ENCODE data around the gene RANBP1. TPM values are rescaled to one million over a fixed set of nuclear protein-coding genes. Genes with fewer than 3 reads are reported as not detected.

Gene RANBP1
- polyA plus RNA-seq, 1 experiment: 166 TPM

DNA sequence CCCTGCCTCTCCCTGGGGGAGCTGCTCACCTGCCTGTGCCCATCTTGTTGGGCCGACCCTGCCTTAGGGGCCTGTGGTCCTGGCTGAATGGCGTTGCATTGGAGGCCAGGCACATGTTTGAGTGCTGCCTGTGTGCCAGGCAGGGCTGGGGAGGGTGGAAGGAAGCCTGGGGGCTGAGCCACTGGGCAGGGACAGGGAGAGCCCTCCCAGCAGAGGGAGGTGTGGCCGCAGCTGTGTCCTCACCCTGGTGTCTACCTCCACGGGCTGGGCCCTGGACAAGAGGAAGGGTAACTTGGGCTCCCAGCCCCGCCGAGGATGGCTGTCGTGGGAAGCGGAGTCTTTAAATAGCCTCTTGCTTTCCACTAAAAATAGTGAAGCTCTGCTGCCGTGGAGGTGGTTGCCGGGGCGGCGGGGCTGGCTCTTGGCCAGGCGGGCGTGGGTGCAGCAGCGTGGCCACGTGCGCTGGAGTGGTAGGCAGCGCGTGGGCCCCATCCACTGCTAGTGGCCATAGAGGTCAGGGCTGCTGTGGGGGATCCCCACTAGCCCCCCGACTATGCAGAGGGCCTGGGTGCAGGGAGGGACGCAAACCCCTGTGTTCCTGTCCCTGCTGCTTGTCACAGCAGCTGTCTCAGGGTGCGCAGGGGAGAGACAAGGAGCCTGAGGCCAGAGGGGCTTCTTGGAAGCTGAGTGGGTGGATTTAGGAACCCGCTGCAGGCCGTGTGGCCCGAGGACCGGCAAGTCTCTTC lies 21.9 kb downstream of the RANBP1 start:
- CTCF ChIA-PET: interaction anchor here (1.3 to 1.5 kb wide), 2 partner anchors 13 to 19 kb away, joined by 4 to 6 read pairs; no protein-coding TSS in a partner anchor

DNA sequence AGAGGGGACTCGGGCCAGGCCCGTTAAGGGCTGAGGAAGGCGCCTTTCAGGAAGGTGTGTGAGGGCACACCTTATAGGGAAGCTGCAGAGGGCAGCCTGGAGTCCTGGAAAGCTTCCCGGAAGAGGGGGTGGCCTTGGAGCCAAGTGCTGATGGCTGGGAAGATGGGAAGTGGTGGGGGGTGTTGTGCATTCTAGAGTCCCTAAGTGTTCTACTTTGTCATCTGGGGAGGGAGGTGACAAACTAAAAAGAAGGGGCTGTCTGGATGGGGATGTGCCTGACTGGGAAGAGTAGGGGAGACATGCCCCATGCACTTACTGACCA lies 22.5 kb downstream of the RANBP1 start:
- Histone ChIP-seq H3K36me3 (ENCODE audit: control insufficient read depth, insufficient read depth, low read length) (peaks cover 11% of the 10 kb centered on the region), H3K4me3 (ENCODE audit: low read depth, low read length) (no peak overlapping the region), H3K27me3 (ENCODE audit: control insufficient read depth, insufficient read depth, low read length) (no peaks in the 10 kb centered on the region)
- TF ChIP-seq, protein P1, sequence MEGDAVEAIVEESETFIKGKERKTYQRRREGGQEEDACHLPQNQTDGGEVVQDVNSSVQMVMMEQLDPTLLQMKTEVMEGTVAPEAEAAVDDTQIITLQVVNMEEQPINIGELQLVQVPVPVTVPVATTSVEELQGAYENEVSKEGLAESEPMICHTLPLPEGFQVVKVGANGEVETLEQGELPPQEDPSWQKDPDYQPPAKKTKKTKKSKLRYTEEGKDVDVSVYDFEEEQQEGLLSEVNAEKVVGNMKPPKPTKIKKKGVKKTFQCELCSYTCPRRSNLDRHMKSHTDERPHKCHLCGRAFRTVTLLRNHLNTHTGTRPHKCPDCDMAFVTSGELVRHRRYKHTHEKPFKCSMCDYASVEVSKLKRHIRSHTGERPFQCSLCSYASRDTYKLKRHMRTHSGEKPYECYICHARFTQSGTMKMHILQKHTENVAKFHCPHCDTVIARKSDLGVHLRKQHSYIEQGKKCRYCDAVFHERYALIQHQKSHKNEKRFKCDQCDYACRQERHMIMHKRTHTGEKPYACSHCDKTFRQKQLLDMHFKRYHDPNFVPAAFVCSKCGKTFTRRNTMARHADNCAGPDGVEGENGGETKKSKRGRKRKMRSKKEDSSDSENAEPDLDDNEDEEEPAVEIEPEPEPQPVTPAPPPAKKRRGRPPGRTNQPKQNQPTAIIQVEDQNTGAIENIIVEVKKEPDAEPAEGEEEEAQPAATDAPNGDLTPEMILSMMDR (IDR thresholded peaks at IDR 0.05; ENCODE audit: insufficient read depth, low read depth, low read length): no peak
- no peak for DNase-seq (ENCODE audit: low read depth)
- CTCF ChIA-PET: interaction anchor here (0.7 to 1.5 kb wide), 3 partner anchors 14 to 19 kb away, joined by 3 to 6 read pairs (median 4); no protein-coding TSS in a partner anchor
- POLR2A ChIA-PET: no interaction called here

More for the DNA sequence above, 21.9 kb downstream of the RANBP1 start:
- Histone ChIP-seq H3K36me3 (ENCODE audit: control insufficient read depth, insufficient read depth, low read length) (peaks cover 8% of the 10 kb centered on the region), H3K27me3 (ENCODE audit: control insufficient read depth, insufficient read depth, low read length) (no peaks in the 10 kb centered on the region), H3K4me3 (ENCODE audit: low read depth, low read length) (no peak overlapping the region)
- TF ChIP-seq, protein P1 (IDR thresholded peaks at IDR 0.05; ENCODE audit: insufficient read depth, low read depth, low read length): no peak
- no peak for DNase-seq (ENCODE audit: low read depth)
- POLR2A ChIA-PET: no interaction called here

DNA sequence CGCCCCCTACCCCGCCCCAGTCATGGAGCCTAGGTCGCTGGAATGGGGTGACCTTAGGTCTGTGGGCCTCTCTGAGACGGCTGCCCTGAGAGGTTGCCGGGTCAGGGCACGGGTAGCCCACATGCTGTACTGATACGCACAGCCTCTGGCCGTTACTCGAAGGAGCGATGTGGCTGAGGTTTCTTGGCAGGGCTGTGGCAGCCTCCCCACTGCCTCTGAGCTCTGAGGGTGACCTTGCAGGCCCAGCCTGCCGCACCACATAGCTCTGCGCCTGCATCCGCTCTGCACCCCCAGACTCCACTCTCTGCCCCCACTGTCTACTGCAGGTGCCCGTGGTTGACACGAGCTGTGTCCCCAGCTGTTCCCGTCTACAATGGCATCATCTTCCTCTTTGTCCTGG lies 23.0 kb downstream of the RANBP1 start:
- TF ChIP-seq, protein P1 (IDR thresholded peaks at IDR 0.05; ENCODE audit: insufficient read depth, low read depth, low read length): no peak
- H3K4me3 ChIP-seq (ENCODE audit: low read depth, low read length): no peak overlapping the region
- H3K27me3 ChIP-seq (ENCODE audit: control insufficient read depth, insufficient read depth, low read length): no peaks in the 10 kb centered on the region
- ChIA-PET CTCF (interaction anchor here (0.7 to 1.3 kb wide), 2 partner anchors 14 to 18 kb away, joined by 3 to 4 read pairs; no protein-coding TSS in a partner anchor), POLR2A (no interaction called here)
- DNase-seq (ENCODE audit: low read depth): no peak
- H3K36me3 ChIP-seq (ENCODE audit: control insufficient read depth, insufficient read depth, low read length): peaks cover 13% of the 10 kb centered on the region

DNA sequence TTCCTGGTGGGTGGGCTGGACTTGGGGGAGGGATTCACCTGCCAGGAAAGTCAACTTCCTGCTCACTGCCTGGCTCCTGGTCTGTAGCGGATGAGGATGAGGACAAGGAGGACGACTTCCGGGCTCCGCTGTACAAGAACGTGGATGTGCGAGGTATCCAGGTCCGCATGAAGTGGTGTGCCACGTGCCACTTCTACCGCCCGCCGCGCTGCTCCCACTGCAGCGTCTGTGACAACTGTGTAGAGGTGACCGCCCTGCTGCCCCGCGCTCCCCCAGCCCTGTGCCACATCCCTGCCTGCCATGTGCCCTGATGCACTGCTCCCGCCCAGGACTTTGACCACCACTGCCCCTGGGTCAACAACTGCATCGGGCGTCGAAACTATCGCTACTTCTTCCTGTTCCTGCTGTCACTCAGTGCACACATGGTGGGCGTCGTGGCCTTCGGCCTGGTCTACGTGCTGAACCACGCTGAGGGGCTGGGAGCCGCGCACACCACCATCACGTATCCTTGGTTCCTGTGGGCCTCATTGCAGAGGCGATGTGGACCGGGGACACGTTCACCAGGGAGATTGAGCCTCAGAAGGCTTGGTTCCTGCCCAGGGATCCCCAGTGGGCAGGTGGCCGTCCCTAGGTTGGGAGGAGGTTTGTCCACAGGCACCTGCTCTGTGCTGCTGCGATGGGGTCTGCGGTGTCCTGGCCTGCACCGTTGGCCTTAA lies 23.6 kb downstream of the RANBP1 start:
- TF ChIP-seq, protein P1 (IDR thresholded peaks at IDR 0.05; ENCODE audit: insufficient read depth, low read depth, low read length): no peak
- Histone ChIP-seq H3K36me3 (ENCODE audit: control insufficient read depth, insufficient read depth, low read length) (peaks cover 17% of the 10 kb centered on the region), H3K4me3 (ENCODE audit: low read depth, low read length) (no peak overlapping the region), H3K27me3 (ENCODE audit: control insufficient read depth, insufficient read depth, low read length) (no peaks in the 10 kb centered on the region)
- DNase-seq (ENCODE audit: low read depth): no peak
- ChIA-PET CTCF (interaction anchor here (1.3 kb wide), 1 partner anchor 15 kb away, joined by 4 read pairs; no protein-coding TSS in a partner anchor), POLR2A (no interaction called here)

DNA sequence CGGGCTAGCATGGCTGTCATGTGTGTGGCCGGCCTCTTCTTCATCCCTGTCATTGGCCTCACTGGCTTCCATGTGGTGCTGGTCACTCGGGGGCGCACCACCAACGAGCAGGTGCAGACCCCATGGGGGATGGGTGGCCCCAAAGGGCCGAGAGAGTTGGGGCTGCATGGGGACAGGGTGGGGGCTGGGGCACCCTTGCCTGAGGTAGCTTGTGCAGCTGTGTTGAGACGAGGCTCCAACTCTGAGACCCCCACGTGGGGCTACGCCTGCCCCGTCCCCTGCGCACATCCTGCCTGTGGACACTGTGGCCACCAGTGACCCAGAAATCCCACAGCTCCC lies 24.2 kb downstream of the RANBP1 start:
- peaks cover 20% of the 10 kb centered on the region for H3K36me3 ChIP-seq (ENCODE audit: control insufficient read depth, insufficient read depth, low read length)
- no peak for DNase-seq (ENCODE audit: low read depth)
- ChIA-PET POLR2A (no interaction called here), CTCF (no interaction called here)
- TF ChIP-seq, protein P1 (IDR thresholded peaks at IDR 0.05; ENCODE audit: insufficient read depth, low read depth, low read length): no peak
- no peak overlapping the region for H3K4me3 ChIP-seq (ENCODE audit: low read depth, low read length)
- no peaks in the 10 kb centered on the region for H3K27me3 ChIP-seq (ENCODE audit: control insufficient read depth, insufficient read depth, low read length)

Measured in BJ (cell line).